ENCODE measurements around the gene CSNK1E.

The CSNK1E gene

DNA sequence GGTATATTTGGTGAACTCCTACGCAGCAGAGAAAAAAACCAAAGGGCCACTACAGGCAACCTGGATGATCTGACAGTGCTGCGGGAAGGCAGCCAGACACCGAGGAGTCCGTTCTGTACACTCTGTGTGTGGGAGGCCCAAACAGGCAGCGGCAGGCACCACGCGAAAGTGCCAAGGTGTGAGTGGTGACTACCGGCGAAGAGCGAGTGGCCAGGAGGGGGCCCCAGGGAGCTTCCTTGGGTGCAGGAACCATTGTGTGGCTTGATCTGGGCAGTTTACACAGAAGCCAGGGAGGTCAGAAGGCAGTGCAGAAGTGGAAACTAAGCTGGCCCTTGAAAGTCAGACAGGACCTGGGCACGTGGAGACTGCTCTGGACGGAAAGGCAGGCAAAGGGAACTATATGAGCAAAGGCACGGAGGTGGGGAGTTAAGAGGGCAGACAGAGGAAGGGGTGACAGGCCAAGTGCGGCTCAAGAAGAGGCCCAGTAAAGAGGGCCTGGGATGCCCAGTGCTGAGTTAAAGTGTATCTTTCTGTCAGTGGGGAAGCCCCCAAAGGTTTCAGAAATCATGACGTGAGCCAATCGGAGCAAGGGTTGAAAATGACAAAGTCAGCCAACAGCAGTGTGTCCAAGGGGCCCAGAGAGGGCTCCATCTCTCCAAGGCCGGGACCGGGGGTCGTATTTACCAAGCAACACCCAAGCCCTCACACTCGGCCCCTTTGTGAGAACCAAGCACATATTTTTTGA lies 55.0 kb downstream of the CSNK1E start:
- DNase-seq (ENCODE audit: extremely low spot score) = peak; percentile 73
- TF ChIP-seq CTCF (IDR thresholded peaks at IDR 0.05; ENCODE audit: control extremely low read depth, extremely low read depth, low read depth, missing control alignments) = peak; percentile 51
- ChIA-PET POLR2A (no interaction called here), CTCF (interaction anchor here (0.7 to 3.8 kb wide), 16 partner anchors 8 to 443 kb away, joined by 3 to 15 read pairs (median 3); partner anchors contain the start of gene GTPBP1)

DNA sequence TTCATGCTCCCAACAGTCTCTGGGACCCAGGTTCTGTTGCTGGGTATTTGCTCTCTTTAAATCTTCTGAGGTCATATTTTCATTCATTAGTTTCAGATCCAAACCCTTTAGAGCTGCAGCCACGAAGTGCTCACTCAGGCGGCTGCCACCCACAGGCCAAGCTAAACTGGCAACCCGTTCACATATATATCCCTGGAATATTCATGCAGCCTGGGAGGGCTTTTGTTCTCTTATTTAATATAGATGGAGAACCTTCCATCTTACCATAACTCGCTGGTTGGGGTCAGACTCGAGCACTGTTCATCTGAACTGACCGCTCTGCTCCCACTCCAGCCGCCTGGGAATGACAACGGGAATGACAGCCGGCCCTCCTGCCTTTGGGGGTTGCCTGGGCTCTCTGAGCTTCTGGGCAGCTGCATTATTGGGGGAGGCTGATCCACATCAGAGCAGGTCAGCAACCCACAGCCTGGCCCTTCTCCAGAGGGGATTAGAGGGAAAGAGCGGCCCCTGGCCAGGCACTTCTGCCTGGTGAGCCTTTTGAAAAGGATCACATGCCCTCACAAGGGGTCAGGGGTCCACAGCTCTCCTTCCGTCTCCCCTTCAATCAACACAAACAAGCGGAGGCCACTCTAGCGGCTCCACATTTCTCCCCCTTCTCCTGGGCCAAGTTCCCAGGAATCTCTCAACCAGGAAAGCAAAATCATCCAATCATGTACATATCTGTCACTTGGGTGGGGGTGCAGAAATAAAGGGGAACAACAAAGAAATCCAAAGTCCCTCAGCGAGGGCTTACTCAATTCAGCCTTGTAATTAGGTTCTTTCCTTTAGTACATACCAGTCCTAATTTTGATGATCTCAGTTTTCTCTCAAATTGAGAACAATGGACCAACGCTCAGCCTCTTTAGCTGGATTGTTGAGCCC lies 56.2 kb downstream of the CSNK1E start:
- TF ChIP-seq CTCF (IDR thresholded peaks at IDR 0.05; ENCODE audit: control extremely low read depth, extremely low read depth, low read depth, missing control alignments) = peak; percentile 24
- ChIA-PET CTCF (interaction anchor here (0.7 to 3.8 kb wide), 15 partner anchors 8 to 443 kb away, joined by 3 to 15 read pairs (median 3); partner anchors contain the start of gene TMEM184B), POLR2A (interaction anchor here (1.2 kb wide), 1 partner anchor 52 kb away, joined by 3 read pairs; no protein-coding TSS in a partner anchor)
- no peak for DNase-seq (ENCODE audit: extremely low spot score)

DNA sequence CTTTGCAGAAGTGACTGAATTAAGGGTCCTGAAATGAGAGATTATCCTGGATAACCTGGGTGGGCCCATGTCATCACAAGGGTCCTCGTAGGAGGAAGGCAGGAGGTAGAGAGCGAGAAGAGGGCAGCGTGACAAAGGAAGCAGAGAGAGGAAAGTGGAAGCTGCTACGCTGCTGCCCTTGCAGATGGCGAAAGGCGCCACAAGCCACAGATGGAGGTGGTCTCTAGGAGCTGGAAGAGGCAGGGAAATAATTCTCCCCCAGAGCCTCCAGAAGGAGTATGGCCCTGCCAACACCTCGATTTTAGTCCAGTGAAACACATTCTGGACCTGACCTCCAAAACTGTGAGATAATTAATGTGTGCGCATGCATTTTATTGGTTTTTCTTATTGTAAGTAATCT lies 57.9 kb downstream of the CSNK1E start:
- POLR2A ChIA-PET = no interaction called here
- no peak for TF ChIP-seq CTCF (IDR thresholded peaks at IDR 0.05; ENCODE audit: control extremely low read depth, extremely low read depth, low read depth, missing control alignments)
- no peak for DNase-seq (ENCODE audit: extremely low spot score)
- CTCF ChIA-PET = interaction anchor here (1.6 kb wide), 1 partner anchor 9 kb away, joined by 3 read pairs; no protein-coding TSS in a partner anchor

DNA sequence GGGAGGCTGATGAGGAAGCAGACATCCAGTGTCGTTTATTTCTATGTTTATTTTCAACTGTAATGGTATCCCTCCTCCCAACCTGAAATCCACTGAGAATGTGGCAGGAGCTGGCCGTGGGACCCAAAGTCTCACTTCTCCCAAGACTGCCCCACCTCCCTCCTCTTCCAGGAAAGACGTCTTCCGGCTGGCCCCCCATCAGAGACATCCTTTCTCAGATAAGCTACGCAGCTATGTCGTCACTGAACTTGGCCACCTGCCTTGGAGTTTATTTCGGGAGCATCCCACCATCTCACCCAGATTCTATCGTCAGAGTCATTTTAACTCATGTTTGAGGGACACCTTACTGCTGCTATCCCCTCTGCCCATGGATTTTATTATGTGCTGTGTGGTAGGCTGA lies 58.3 kb downstream of the CSNK1E start:
- no peak for TF ChIP-seq CTCF (IDR thresholded peaks at IDR 0.05; ENCODE audit: control extremely low read depth, extremely low read depth, low read depth, missing control alignments)
- POLR2A ChIA-PET = no interaction called here
- CTCF ChIA-PET = interaction anchor here (1.3 to 1.6 kb wide), 2 partner anchors 9 to 145 kb away, joined by 3 read pairs; no protein-coding TSS in a partner anchor
- no peak for DNase-seq (ENCODE audit: extremely low spot score)

DNA sequence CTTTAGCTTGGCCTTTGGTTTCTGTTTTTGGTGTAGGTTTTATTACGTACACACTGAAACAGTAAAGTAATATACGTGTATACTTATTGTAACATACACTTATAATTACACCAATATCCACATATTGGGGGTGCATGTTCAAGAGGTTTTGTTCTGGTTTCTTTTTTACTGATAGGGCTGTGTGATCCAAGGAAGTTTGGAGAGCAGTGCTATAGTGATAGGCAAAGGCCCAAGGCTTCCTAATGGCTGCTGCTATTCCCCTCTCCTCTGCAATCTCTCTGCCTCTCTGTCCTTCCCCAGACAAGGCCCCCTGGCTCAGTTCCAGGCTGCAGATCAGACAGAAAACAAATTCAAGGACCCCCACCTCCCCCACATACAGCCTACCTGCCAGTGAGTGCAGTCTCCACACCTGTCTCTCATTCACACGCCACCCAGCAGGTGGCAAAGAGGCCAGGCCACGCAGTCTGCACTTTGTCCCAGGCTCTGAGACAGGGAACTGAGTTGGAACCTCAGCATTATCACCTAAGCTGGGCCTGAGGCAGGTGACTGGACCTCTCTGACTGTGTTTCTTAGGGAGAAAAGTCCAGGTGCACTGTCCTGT lies 59.5 kb downstream of the CSNK1E start:
- POLR2A ChIA-PET = no interaction called here
- CTCF ChIA-PET = interaction anchor here (1.0 to 1.6 kb wide), 3 partner anchors 7 to 144 kb away, joined by 3 read pairs; no protein-coding TSS in a partner anchor
- TF ChIP-seq CTCF (IDR thresholded peaks at IDR 0.05; ENCODE audit: control extremely low read depth, extremely low read depth, low read depth, missing control alignments) = no peak
- DNase-seq (ENCODE audit: extremely low spot score) = no peak

- CTCF ChIA-PET = interaction anchor here (1.0 kb wide), 1 partner anchor 38 kb away, joined by 3 read pairs; no protein-coding TSS in a partner anchor
- POLR2A ChIA-PET = no interaction called here
- TF ChIP-seq CTCF (IDR thresholded peaks at IDR 0.05; ENCODE audit: control extremely low read depth, extremely low read depth, low read depth, missing control alignments) = no peak
- no peak for DNase-seq (ENCODE audit: extremely low spot score)
Measured at GRCh38 chr22:38257181-38257580, 60.1 kb downstream of the CSNK1E start.
